H1 (cell line): Measurements from ENCODE around the gene UBD. TPM values are rescaled to one million over a fixed set of nuclear protein-coding genes. Genes with fewer than 3 reads are reported as not detected.

Experiments used
- POLR2AphosphoS5 ChIP-seq: IDR thresholded peaks from 2 replicates; pipeline ENCODE4 v1.6.1; 2011; ENCODE audit warnings: low read depth, low read length
- SIRT6 ChIP-seq: IDR thresholded peaks from one replicate; pipeline ENCODE4 v1.7.1; 2012; ENCODE audit warnings: low read length, inconsistent platforms
- SP2 ChIP-seq: IDR thresholded peaks from 2 replicates; pipeline ENCODE4 v1.6.1; 2012; ENCODE audit warnings: mild to moderate bottlenecking, low read length, inconsistent platforms
- USF2 ChIP-seq: IDR thresholded peaks from 2 replicates; pipeline ENCODE4 v1.6.1; 2011; ENCODE audit warnings: low read length, improper control_type of control experiment
- polyA plus RNA-seq, 7 experiments: library from polyadenylated mRNA; depleted of rRNA in 3 of 7; stranded (reverse) in 5 of 7; unstranded in 2 of 7; fragments of >200 nt in 5 of 7; fragments of 200-250 nt in 2 of 7; gene quantifications; 1 replicate in 5 of 7; 2 replicates in 1 of 7; 4 replicates in 1 of 7; pipeline versions ENCODE4 v1.2.1 to v1.2.3, GENCODE V29; 2011 to 2013; ENCODE audit warnings: missing spikeins in 2 of 7, mixed read lengths in 2 of 7
- total RNA-seq: library from RNA; stranded (reverse); fragmentation: NEBNext Ultra II Directional; extraction: Animal tissue kit (Norgen Biotek cat#: 25700); gene quantifications from 2 replicates; pipeline ENCODE4 v1.2.1, GENCODE V29; 2021
- TF ChIP-seq, protein P1 (sequence below): IDR thresholded peaks from 2 replicates; pipeline ENCODE4 v1.6.1; 2011; ENCODE audit warnings: low read depth, mild to moderate bottlenecking, low read length; ENCODE audit not compliant: insufficient read depth

Gene UBD
- total and polyA plus RNA-seq, 2 of the 8 experiments (the other 6 are each of a cell fraction or from before 2014, with no cell fraction given), result 0.23 TPM; not detected in 1

GRCh38 chr6:29559524-29560287 is at the start of gene UBD (continued):
- TF ChIP-seq, protein P1, sequence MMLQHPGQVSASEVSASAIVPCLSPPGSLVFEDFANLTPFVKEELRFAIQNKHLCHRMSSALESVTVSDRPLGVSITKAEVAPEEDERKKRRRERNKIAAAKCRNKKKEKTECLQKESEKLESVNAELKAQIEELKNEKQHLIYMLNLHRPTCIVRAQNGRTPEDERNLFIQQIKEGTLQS, result no peak
- TF ChIP-seq POLR2AphosphoS5, result no peak
- no peak for TF ChIP-seq SP2
- no peak for TF ChIP-seq SIRT6
- TF ChIP-seq USF2, result no peak
